HUES48 (cell line): Measurements from ENCODE around the gene SNX13.

Experiments
- H3K27ac ChIP-seq: one replicate; pipeline ENCODE4 v1.7.0; 2013; ENCODE audit warnings: low read depth, low read length, inconsistent platforms
- H3K27me3 ChIP-seq: 2 replicates; pipeline ENCODE4 v1.6.1; 2013; ENCODE audit warnings: mild to moderate bottlenecking, low read length; ENCODE audit not compliant: control insufficient read depth, insufficient read depth
- H3K36me3 ChIP-seq: 2 replicates; pipeline ENCODE4 v1.6.1; 2013; ENCODE audit warnings: low read length; ENCODE audit not compliant: control insufficient read depth, insufficient read depth
- H3K4me1 ChIP-seq: 2 replicates; pipeline ENCODE4 v1.6.1; 2013; ENCODE audit warnings: mild to moderate bottlenecking, low read length; ENCODE audit not compliant: control insufficient read depth, insufficient read depth
- H3K4me3 ChIP-seq: 2 replicates; pipeline ENCODE4 v1.5.1; 2013; ENCODE audit warnings: mild to moderate bottlenecking, low read depth, low read length
- H3K9ac ChIP-seq: 2 replicates; pipeline ENCODE4 v1.6.1; 2013; ENCODE audit warnings: mild to moderate bottlenecking, low read depth, low read length, moderate library complexity
- H3K9me3 ChIP-seq: 2 replicates; pipeline ENCODE4 v1.6.1; 2013; ENCODE audit warnings: low read length; ENCODE audit not compliant: control insufficient read depth, insufficient read depth

Gene SNX13

GRCh38 chr7:17781491-17782215 lies 158.6 kb downstream of the SNX13 start:
- H3K36me3 ChIP-seq, result no peaks in the 10 kb centered on the region
- H3K9ac ChIP-seq, result no peak overlapping the region
- no peaks in the 10 kb centered on the region for H3K4me1 ChIP-seq
- H3K27ac ChIP-seq, result no peak overlapping the region
- H3K27me3 ChIP-seq, result no peaks in the 10 kb centered on the region
- H3K9me3 ChIP-seq, result no peaks in the 10 kb centered on the region
- H3K4me3 ChIP-seq, result no peak overlapping the region

GRCh38 chr7:17779381-17779780 lies 160.9 kb downstream of the SNX13 start:
- Histone ChIP-seq H3K36me3 (no peaks in the 10 kb centered on the region), H3K27ac (no peak overlapping the region), H3K4me1 (no peaks in the 10 kb centered on the region), H3K4me3 (no peak overlapping the region), H3K9ac (no peak overlapping the region), H3K9me3 (no peaks in the 10 kb centered on the region), H3K27me3 (no peaks in the 10 kb centered on the region)

DNA sequence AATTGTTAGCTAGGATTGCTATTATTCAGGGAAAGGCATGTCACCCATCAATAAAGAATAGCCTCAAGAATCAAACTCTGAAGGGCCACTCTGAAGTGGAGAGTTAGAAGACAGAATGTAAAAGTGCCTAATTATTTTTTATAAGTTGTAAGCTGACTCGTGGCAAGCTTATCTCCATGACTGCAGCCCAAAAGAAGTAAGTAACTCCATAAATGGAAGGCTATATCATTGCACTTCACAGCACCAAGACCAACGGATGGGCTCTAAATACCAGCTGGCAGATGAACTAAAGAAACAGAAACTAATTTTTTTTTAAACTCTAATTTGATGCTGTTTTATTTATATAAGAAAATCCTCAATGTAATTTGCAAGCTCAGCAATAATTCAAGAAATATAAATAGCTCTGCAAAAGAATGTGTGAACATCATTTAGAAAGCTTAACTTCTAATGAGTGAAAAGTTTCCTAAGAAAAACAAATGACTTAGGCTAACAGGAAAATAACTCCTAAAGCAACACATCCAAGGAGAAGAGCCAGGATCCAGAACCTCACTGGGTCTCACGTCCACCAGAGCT lies 165.5 kb downstream of the SNX13 start:
- Histone ChIP-seq H3K9me3 (no peaks in the 10 kb centered on the region), H3K27me3 (no peaks in the 10 kb centered on the region), H3K36me3 (no peaks in the 10 kb centered on the region), H3K4me1 (peaks cover 24% of the 10 kb centered on the region), H3K4me3 (no peak overlapping the region), H3K9ac (no peak overlapping the region), H3K27ac (no peak overlapping the region)

DNA sequence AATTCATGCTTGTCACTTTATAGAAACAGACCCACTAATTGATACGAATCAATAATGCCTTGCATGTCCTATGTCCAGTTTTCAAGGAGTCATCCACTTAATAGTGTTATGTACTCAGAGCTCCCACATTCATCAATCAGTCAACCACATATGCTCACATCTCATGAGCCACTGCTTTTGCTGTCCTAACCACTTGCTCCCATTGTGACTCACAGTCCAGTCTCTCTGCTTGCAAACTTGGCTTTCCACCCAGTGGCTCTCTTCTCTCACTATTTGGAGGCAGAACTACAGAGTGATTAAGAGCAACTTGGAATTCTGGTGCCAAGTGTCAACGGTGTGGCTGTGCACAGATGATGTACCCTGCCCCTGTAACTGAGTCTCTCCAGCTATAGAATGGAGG lies 166.0 kb downstream of the SNX13 start:
- no peak overlapping the region for H3K9ac ChIP-seq
- no peak overlapping the region for H3K27ac ChIP-seq
- no peaks in the 10 kb centered on the region for H3K27me3 ChIP-seq
- H3K4me3 ChIP-seq, result no peak overlapping the region
- H3K4me1 ChIP-seq, result peaks cover 24% of the 10 kb centered on the region
- H3K36me3 ChIP-seq, result no peaks in the 10 kb centered on the region
- no peaks in the 10 kb centered on the region for H3K9me3 ChIP-seq

DNA sequence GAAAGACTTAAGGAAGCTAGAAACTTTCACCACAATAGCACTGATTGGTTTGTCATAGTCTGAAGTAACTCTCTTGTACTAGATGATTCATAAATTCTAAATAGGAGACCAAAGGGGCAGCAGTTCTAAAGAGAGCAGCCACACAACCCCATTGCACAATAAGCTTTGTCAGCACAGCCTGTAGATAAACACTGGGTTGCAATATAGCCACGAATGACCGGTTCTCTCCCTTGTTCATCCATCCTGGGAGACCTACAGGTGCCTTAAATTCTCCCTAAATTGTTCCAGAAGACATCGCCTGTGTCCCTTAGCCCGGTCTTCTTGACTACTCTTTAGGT lies 167.0 kb downstream of the SNX13 start:
- H3K27me3 ChIP-seq, result no peaks in the 10 kb centered on the region
- no peak overlapping the region for H3K4me3 ChIP-seq
- H3K9ac ChIP-seq, result no peak overlapping the region
- H3K36me3 ChIP-seq, result no peaks in the 10 kb centered on the region
- no peak overlapping the region for H3K27ac ChIP-seq
- peaks cover 24% of the 10 kb centered on the region for H3K4me1 ChIP-seq
- H3K9me3 ChIP-seq, result no peaks in the 10 kb centered on the region

DNA sequence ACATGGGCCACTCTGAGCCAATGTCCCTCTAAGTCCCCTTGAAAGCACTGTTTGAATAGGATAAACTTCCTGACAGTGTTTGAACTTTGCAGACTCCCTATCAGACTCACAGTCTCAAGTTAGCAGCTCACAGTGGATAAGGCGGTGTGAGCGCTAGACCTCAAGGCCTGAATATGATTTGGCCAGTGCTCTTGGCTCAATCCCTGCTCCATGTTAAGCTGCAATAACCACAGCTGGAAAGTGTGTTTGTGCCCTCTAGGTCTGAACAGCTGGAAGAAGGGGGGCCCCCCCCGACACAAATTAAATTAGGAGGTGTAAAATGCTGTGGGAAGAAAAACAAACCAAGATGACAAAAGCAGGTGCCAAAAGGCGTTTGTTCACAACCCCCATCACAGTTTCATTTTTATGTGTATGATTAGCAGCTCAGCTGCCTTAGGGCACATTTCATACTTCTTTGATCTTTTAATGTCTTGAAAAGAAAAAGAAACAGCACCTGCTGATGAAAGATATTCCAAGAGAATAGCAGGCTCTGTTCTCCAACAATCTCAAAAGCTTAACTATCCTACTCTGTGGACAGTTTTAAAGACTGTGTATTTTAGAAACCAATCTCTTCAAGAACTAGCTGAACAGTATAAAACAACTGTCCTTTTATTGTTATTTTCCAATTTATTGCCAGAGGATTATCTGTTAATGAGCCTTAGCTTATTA lies 167.6 kb downstream of the SNX13 start:
- H3K27ac ChIP-seq, result no peak overlapping the region
- no peaks in the 10 kb centered on the region for H3K36me3 ChIP-seq
- no peaks in the 10 kb centered on the region for H3K27me3 ChIP-seq
- no peak overlapping the region for H3K9ac ChIP-seq
- H3K4me1 ChIP-seq, result peaks cover 24% of the 10 kb centered on the region
- no peaks in the 10 kb centered on the region for H3K9me3 ChIP-seq
- no peak overlapping the region for H3K4me3 ChIP-seq

- no peaks in the 10 kb centered on the region for H3K36me3 ChIP-seq
- H3K9me3 ChIP-seq, result no peaks in the 10 kb centered on the region
- peaks cover 24% of the 10 kb centered on the region for H3K4me1 ChIP-seq
- no peak overlapping the region for H3K4me3 ChIP-seq
- H3K9ac ChIP-seq, result no peak overlapping the region
- no peak overlapping the region for H3K27ac ChIP-seq
- no peaks in the 10 kb centered on the region for H3K27me3 ChIP-seq
These were observed 168.3 kb downstream of the SNX13 start for GRCh38 chr7:17771901-17772408.

DNA sequence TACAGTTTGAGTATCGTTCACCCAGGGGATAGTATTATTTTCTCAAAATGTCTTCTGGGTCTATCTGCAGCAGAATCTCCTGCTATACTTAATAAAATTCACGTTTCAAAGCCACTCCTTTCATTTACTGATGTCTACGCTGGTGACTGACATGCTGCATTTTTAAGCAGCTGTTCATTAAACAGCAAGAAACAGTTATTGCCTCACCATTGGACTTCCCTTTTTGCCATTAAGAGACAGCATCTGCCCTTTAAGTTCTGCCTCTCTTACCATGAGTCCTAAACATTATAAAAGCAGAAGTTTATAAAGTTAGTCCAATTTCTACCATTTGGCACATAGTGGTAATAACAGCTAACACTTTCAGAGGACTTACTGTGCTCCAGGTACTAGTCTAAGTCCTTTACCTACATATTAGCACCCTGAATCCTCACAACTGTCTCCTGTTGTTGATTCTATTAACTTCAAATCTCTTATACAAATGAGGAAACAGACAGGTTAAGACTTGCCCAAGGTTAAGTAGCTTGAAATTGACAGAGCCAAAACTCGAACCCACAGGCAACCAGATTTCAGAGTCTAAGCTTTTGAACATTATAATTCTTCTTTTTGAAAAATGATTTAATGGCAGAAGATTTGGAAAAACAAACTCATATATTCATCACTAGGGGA lies 169.5 kb downstream of the SNX13 start:
- no peak overlapping the region for H3K4me3 ChIP-seq

GRCh38 chr7:17769918-17770317 lies 170.4 kb downstream of the SNX13 start:
- H3K27me3 ChIP-seq, result no peaks in the 10 kb centered on the region
- no peak overlapping the region for H3K4me3 ChIP-seq
- H3K36me3 ChIP-seq, result no peaks in the 10 kb centered on the region
- H3K9ac ChIP-seq, result no peak overlapping the region
- no peaks in the 10 kb centered on the region for H3K9me3 ChIP-seq
- H3K27ac ChIP-seq, result no peak overlapping the region
- peaks cover 24% of the 10 kb centered on the region for H3K4me1 ChIP-seq

More for the DNA sequence above, 169.5 kb downstream of the SNX13 start:
- H3K27me3 ChIP-seq, result no peaks in the 10 kb centered on the region
- H3K9me3 ChIP-seq, result no peaks in the 10 kb centered on the region
- no peak overlapping the region for H3K27ac ChIP-seq
- H3K36me3 ChIP-seq, result no peaks in the 10 kb centered on the region
- H3K4me1 ChIP-seq, result peaks cover 24% of the 10 kb centered on the region
- H3K9ac ChIP-seq, result no peak overlapping the region

GRCh38 chr7:17758008-17758407 lies 182.3 kb downstream of the SNX13 start:
- Histone ChIP-seq H3K36me3 (no peaks in the 10 kb centered on the region), H3K4me3 (no peak overlapping the region), H3K4me1 (no peaks in the 10 kb centered on the region), H3K9ac (no peak overlapping the region), H3K9me3 (no peaks in the 10 kb centered on the region), H3K27ac (no peak overlapping the region), H3K27me3 (no peaks in the 10 kb centered on the region)
